Osteoblast (primary cell): Measurements from ENCODE around the gene ZNF212. TPM values are rescaled to one million over a fixed set of nuclear protein-coding genes. Genes with fewer than 3 reads are reported as not detected.

Experiments used
- DNase-seq: peaks from one replicate; pipeline ENCODE4 v3.0.0; 2011; ENCODE audit warnings: low spot score, mixed read lengths; ENCODE audit not compliant: insufficient read length; ENCODE audit errors: missing footprints
- H2AFZ ChIP-seq: 2 replicates; pipeline ENCODE4 v1.6.0; 2011; ENCODE audit warnings: mild to moderate bottlenecking, low read length
- H3K27ac ChIP-seq: 2 replicates; pipeline ENCODE4 v1.5.1; 2011; ENCODE audit warnings: mild to moderate bottlenecking, low read depth, low read length, moderate library complexity
- H3K27me3 ChIP-seq: 2 replicates; pipeline ENCODE4 v1.6.0; 2012; ENCODE audit warnings: mild to moderate bottlenecking, control low read depth, inconsistent platforms, low read length, moderate library complexity; ENCODE audit not compliant: insufficient read depth
- H3K36me3 ChIP-seq: 2 replicates; pipeline ENCODE4 v1.5.1; 2011; ENCODE audit warnings: mild to moderate bottlenecking, low read length, control low read depth, moderate library complexity; ENCODE audit not compliant: insufficient read depth
- H3K4me1 ChIP-seq: 2 replicates; pipeline ENCODE4 v1.5.1; 2011; ENCODE audit warnings: mild to moderate bottlenecking, low read length, control low read depth, moderate library complexity; ENCODE audit not compliant: insufficient read depth
- H3K4me2 ChIP-seq: 2 replicates; pipeline ENCODE4 v1.6.0; 2011; ENCODE audit warnings: mild to moderate bottlenecking, low read length; ENCODE audit not compliant: insufficient read depth
- H3K4me3 ChIP-seq: fragments of 200-600 bp; sonication (generic); 3 replicates; pipeline ENCODE4 v1.5.1; 2012; ENCODE audit warnings: mild to moderate bottlenecking, low read length, inconsistent platforms; ENCODE audit not compliant: insufficient read depth
- H3K79me2 ChIP-seq: 2 replicates; pipeline ENCODE4 v1.6.0; 2012; ENCODE audit warnings: mild to moderate bottlenecking, low read length, control low read depth, inconsistent platforms; ENCODE audit not compliant: insufficient read depth
- H3K9me3 ChIP-seq: 2 replicates; pipeline ENCODE4 v1.5.1; 2011; ENCODE audit warnings: low read depth, low read length, control low read depth
- H4K20me1 ChIP-seq: 2 replicates; pipeline ENCODE4 v1.6.0; 2012; ENCODE audit warnings: mild to moderate bottlenecking, low read length, control low read depth; ENCODE audit not compliant: insufficient read depth
- CTCF ChIP-seq: IDR thresholded peaks from 2 replicates; pipeline ENCODE4 v1.5.1; 2011; ENCODE audit warnings: mild to moderate bottlenecking, low read depth, low read length, moderate library complexity; ENCODE audit errors: extremely low read depth
- total RNA-seq: library from RNA; depleted of rRNA; stranded (reverse); fragments of >200 nt; gene quantifications from 2 replicates; pipeline ENCODE4 v1.2.3, GENCODE V29; 2012

ZNF212 gene
- total RNA-seq, 1 donor: 9.0 TPM

- H3K9me3 ChIP-seq: no peaks in the 10 kb centered on the region
- peaks cover 32% of the 10 kb centered on the region for H3K36me3 ChIP-seq
- H3K79me2 ChIP-seq: no peaks in the 10 kb centered on the region
- no peak overlapping the region for H3K4me2 ChIP-seq
- no peaks in the 10 kb centered on the region for H3K27me3 ChIP-seq
- peak; percentile 76 for DNase-seq
- TF ChIP-seq CTCF: no peak
- no peak overlapping the region for H2AFZ ChIP-seq
- no peak overlapping the region for H3K27ac ChIP-seq
- no peak overlapping the region for H3K4me3 ChIP-seq
- H4K20me1 ChIP-seq: no peaks in the 10 kb centered on the region
- no peaks in the 10 kb centered on the region for H3K4me1 ChIP-seq
These were observed 53.0 kb downstream of the ZNF212 start for GRCh38 chr7:149292462-149292823.

- Histone ChIP-seq H3K27ac (no peak overlapping the region), H3K9me3 (no peaks in the 10 kb centered on the region), H3K4me2 (no peak overlapping the region), H3K79me2 (no peaks in the 10 kb centered on the region), H2AFZ (no peak overlapping the region), H3K4me3 (no peak overlapping the region), H3K36me3 (peaks cover 24% of the 10 kb centered on the region), H3K27me3 (no peaks in the 10 kb centered on the region), H4K20me1 (no peaks in the 10 kb centered on the region), H3K4me1 (no peaks in the 10 kb centered on the region)
- peak; percentile 75 for DNase-seq
- no peak for TF ChIP-seq CTCF
These were observed 53.9 kb downstream of the ZNF212 start for GRCh38 chr7:149293338-149293737.

- no peak for TF ChIP-seq CTCF
These were observed 54.6 kb downstream of the ZNF212 start for GRCh38 chr7:149293946-149294633.

GRCh38 chr7:149294634-149295480 lies 55.4 kb downstream of the ZNF212 start:
- Histone ChIP-seq H3K27me3 (no peaks in the 10 kb centered on the region), H3K27ac (no peak overlapping the region), H3K4me1 (no peaks in the 10 kb centered on the region), H3K4me2 (no peak overlapping the region), H4K20me1 (no peaks in the 10 kb centered on the region), H3K79me2 (no peaks in the 10 kb centered on the region), H3K4me3 (no peak overlapping the region), H2AFZ (no peak overlapping the region), H3K9me3 (no peaks in the 10 kb centered on the region), H3K36me3 (peaks cover 19% of the 10 kb centered on the region)
- no peak for DNase-seq
- TF ChIP-seq CTCF: no peak

More at GRCh38 chr7:149293946-149294633, 54.6 kb downstream of the ZNF212 start:
- H2AFZ ChIP-seq: no peak overlapping the region
- H3K4me2 ChIP-seq: no peak overlapping the region
- peaks cover 24% of the 10 kb centered on the region for H3K36me3 ChIP-seq
- no peaks in the 10 kb centered on the region for H3K27me3 ChIP-seq
- no peaks in the 10 kb centered on the region for H3K4me1 ChIP-seq
- no peak overlapping the region for H3K4me3 ChIP-seq
- DNase-seq: peak; percentile 62
- no peaks in the 10 kb centered on the region for H4K20me1 ChIP-seq
- H3K79me2 ChIP-seq: no peaks in the 10 kb centered on the region
- H3K27ac ChIP-seq: no peak overlapping the region
- H3K9me3 ChIP-seq: no peaks in the 10 kb centered on the region
